GM12878 (cell line): ENCODE results near the gene ROR2. TPM values are rescaled to one million over a fixed set of nuclear protein-coding genes. Genes with fewer than 3 reads are reported as not detected.

Source experiments
- BRCA1 ChIP-seq: IDR thresholded peaks from 2 replicates; pipeline ENCODE4 v1.6.1; 2011; ENCODE audit warnings: low read depth, low read length, improper control_type of control experiment
- CBX3 ChIP-seq: fragments of 200-600 bp; sonication (generic); IDR thresholded peaks from 2 replicates; pipeline ENCODE4 v1.6.1; 2016; ENCODE audit warnings: low read depth, borderline replicate concordance
- CHD4 ChIP-seq: fragments of 200-600 bp; sonication (generic); IDR thresholded peaks from 2 replicates; pipeline ENCODE4 v1.6.1; 2016; ENCODE audit warnings: mild to moderate bottlenecking
- CREB1 ChIP-seq: IDR thresholded peaks from 2 replicates; pipeline ENCODE4 v1.6.1; 2012; ENCODE audit warnings: low read depth, mild to moderate bottlenecking, inconsistent platforms
- E2F8 ChIP-seq: fragments of 450-650 bp; IDR thresholded peaks from 2 replicates; pipeline ENCODE4 v1.6.1; 2018; ENCODE audit warnings: mild to moderate bottlenecking, low read depth, moderate library complexity; ENCODE audit not compliant: partially characterized antibody
- FOS ChIP-seq: IDR thresholded peaks from 3 replicates; pipeline ENCODE4 v1.6.1; 2011; ENCODE audit warnings: borderline replicate concordance; ENCODE audit not compliant: insufficient read length; ENCODE audit errors: extremely low read depth
- FOXM1 ChIP-seq: IDR thresholded peaks from 2 replicates; pipeline ENCODE4 v1.6.1; 2012; ENCODE audit warnings: low read depth, mild to moderate bottlenecking, inconsistent platforms, low read length, moderate library complexity
- HDAC6 ChIP-seq: fragments of 200-600 bp; sonication (generic); IDR thresholded peaks from one replicate; pipeline ENCODE4 v1.8.0; 2017; ENCODE audit warnings: antibody characterized with exemption; ENCODE audit not compliant: unreplicated experiment
- JUNB ChIP-seq: IDR thresholded peaks from 2 replicates; pipeline ENCODE4 v1.6.1; 2016; ENCODE audit warnings: antibody characterized with exemption, mild to moderate bottlenecking
- KLF5 ChIP-seq: fragments of 450-650 bp; IDR thresholded peaks from 2 replicates; pipeline ENCODE4 v1.6.1; 2014; ENCODE audit warnings: mild to moderate bottlenecking; ENCODE audit not compliant: partially characterized antibody
- MTA3 ChIP-seq: IDR thresholded peaks from 2 replicates; pipeline ENCODE4 v1.6.1; 2012; ENCODE audit warnings: low read length, inconsistent platforms, borderline replicate concordance
- MYB ChIP-seq: fragments of 150-350 bp; IDR thresholded peaks from 2 replicates; pipeline ENCODE4 v1.6.1; 2014; ENCODE audit warnings: mild to moderate bottlenecking, low read depth, low read length, borderline replicate concordance
- NR2F1 ChIP-seq: fragments of 450-650 bp; conservative IDR thresholded peaks from 2 replicates; pipeline ENCODE4 v1.6.1; 2017; ENCODE audit warnings: mild to moderate bottlenecking
- RAD21 ChIP-seq: IDR thresholded peaks from 2 replicates; pipeline ENCODE4 v1.6.1; 2011; ENCODE audit warnings: mild to moderate bottlenecking, low read depth, low read length, moderate library complexity; ENCODE audit not compliant: insufficient read depth
- RFX5 ChIP-seq: IDR thresholded peaks from 2 replicates; pipeline ENCODE4 v1.6.1; 2011; ENCODE audit warnings: low read depth, low read length, improper control_type of control experiment
- SMAD5 ChIP-seq: IDR thresholded peaks from 2 replicates; pipeline ENCODE4 v1.6.1; 2016; ENCODE audit warnings: antibody characterized with exemption, low read depth
- SPI1 ChIP-seq: IDR thresholded peaks from 2 replicates; pipeline ENCODE4 v1.6.1; 2011; ENCODE audit warnings: low read depth, mild to moderate bottlenecking, low read length, moderate library complexity, borderline replicate concordance; ENCODE audit not compliant: insufficient read depth
- SREBF2 ChIP-seq: IDR thresholded peaks from 2 replicates; pipeline ENCODE4 v1.6.1; 2012; ENCODE audit warnings: mild to moderate bottlenecking, low read length
- SRF ChIP-seq, 2 experiments: IDR thresholded peaks; 2 replicates each; pipeline ENCODE4 v1.6.1; 2011; ENCODE audit warnings: low read depth in 2 of 2, low read length in 2 of 2, mild to moderate bottlenecking in 1 of 2, moderate library complexity in 1 of 2
- TARDBP ChIP-seq: IDR thresholded peaks from 2 replicates; pipeline ENCODE4 v1.6.1; 2016; ENCODE audit warnings: borderline replicate concordance
- YY1 ChIP-seq: IDR thresholded peaks from 2 replicates; pipeline ENCODE4 v1.6.1; 2011; ENCODE audit warnings: low read depth, mild to moderate bottlenecking, low read length
- ZBED1 ChIP-seq: IDR thresholded peaks from 2 replicates; pipeline ENCODE4 v1.6.1; 2016; ENCODE audit warnings: borderline replicate concordance
- ZBTB40 ChIP-seq: fragments of 450-650 bp; IDR thresholded peaks from 2 replicates; pipeline ENCODE4 v1.6.1; 2016; ENCODE audit warnings: mild to moderate bottlenecking, moderate library complexity, borderline replicate concordance
- ZNF207 ChIP-seq: fragments of 450-650 bp; IDR thresholded peaks from 2 replicates; pipeline ENCODE4 v1.6.1; 2014; ENCODE audit warnings: antibody characterized with exemption, mild to moderate bottlenecking, borderline replicate concordance
- ZZZ3 ChIP-seq: IDR thresholded peaks from 2 replicates; pipeline ENCODE4 v1.6.1; 2011; ENCODE audit warnings: low read depth; ENCODE audit not compliant: control insufficient read depth, insufficient read length
- polyA plus RNA-seq, 11 experiments: library from polyadenylated mRNA; depleted of rRNA in 4 of 11; unstranded in 6 of 11; stranded (reverse) in 5 of 11; fragments of >200 nt; fragmentation: Nextera tagmentation in 4 of 11; fragmentation: Illumina TruSeq in 1 of 11; extraction: Ambion mirVana in 4 of 11; extraction: Trizol in 1 of 11; gene quantifications; 1 replicate in 1 of 11; 2 replicates in 10 of 11; pipeline versions ENCODE4 v1.2.1 to v1.2.3, GENCODE V29; 2011 to 2016; ENCODE audit warnings: inconsistent platforms in 2 of 11, missing spikeins in 2 of 11, low read depth in 1 of 11
- total RNA-seq, 4 experiments: library from RNA; depleted of rRNA in 3 of 4; stranded (reverse); fragments of >200 nt in 3 of 4; fragmentation: Illumina TruSeq in 1 of 4; extraction: Trizol in 1 of 4; gene quantifications; 2 replicates each; pipeline versions ENCODE4 v1.2.1 to v1.2.3, GENCODE V29; 2013 to 2021
- TF ChIP-seq, protein P1 (sequence below): fragments of 450-650 bp; IDR thresholded peaks from 2 replicates; pipeline ENCODE4 v1.6.1; 2014; ENCODE audit warnings: mild to moderate bottlenecking

Gene ROR2
- total and polyA plus RNA-seq, 10 of the 15 experiments (the other 5 are each of a cell fraction or from before 2014, with no cell fraction given) = 0.03 to 0.05 TPM; not detected in 8

GRCh38 chr9:91515074-91515687 lies 434.8 kb downstream of the ROR2 start (continued):
- TF ChIP-seq CREB1 (peak; percentile 76), HDAC6 (no peak), CHD4 (no peak), MYB (no peak), E2F8 (no peak), MTA3 (peak; percentile 57; the same call in 1 of the 2 replicates), RFX5 (no peak), NR2F1 (no peak), SREBF2 (no peak), TARDBP (no peak), BRCA1 (no peak), SMAD5 (no peak), CBX3 (no peak), JUNB (peak; percentile 77), SRF (IDR thresholded peaks at IDR 0.05; ENCODE audit: low read depth in 2 of 2, low read length in 2 of 2) (no peak), YY1 (no peak), FOXM1 (no peak; the same call in 1 of the 2 replicates), ZZZ3 (no peak), KLF5 (no peak), ZNF207 (no peak), ZBTB40 (no peak), ZBED1 (no peak), RAD21 (no peak), FOS (no peak), SPI1 (no peak)
- TF ChIP-seq, protein P1, sequence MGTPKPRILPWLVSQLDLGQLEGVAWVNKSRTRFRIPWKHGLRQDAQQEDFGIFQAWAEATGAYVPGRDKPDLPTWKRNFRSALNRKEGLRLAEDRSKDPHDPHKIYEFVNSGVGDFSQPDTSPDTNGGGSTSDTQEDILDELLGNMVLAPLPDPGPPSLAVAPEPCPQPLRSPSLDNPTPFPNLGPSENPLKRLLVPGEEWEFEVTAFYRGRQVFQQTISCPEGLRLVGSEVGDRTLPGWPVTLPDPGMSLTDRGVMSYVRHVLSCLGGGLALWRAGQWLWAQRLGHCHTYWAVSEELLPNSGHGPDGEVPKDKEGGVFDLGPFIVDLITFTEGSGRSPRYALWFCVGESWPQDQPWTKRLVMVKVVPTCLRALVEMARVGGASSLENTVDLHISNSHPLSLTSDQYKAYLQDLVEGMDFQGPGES = no peak
